Left renal cortex interstitium (tissue), 4 donors: ENCODE data around the gene VSIG10L2. TPM values are rescaled to one million over a fixed set of nuclear protein-coding genes. Genes with fewer than 3 reads are reported as not detected.
"Not testable (repeated sequence)": the region's sequence is repeated elsewhere in the genome, so short reads cannot be mapped to it uniquely, and the experiment has no call there.

Experiments used
- DNase-seq, 4 donors: peaks; one replicate each; pipeline ENCODE4 v3.0.0-alpha.2; 2013; ENCODE audit warnings: low read depth in 4 of 4, low spot score in 2 of 4, missing footprints in 1 of 4
- polyA plus RNA-seq, 4 donors: library from polyadenylated mRNA; unstranded; fragments of 120-200 nt; gene quantifications; one replicate each; pipeline ENCODE4 v1.2.1, GENCODE V29; 2013; ENCODE audit not compliant: insufficient read length in 4 of 4

The VSIG10L2 gene
- polyA plus RNA-seq, 4 donors = not detected

DNA sequence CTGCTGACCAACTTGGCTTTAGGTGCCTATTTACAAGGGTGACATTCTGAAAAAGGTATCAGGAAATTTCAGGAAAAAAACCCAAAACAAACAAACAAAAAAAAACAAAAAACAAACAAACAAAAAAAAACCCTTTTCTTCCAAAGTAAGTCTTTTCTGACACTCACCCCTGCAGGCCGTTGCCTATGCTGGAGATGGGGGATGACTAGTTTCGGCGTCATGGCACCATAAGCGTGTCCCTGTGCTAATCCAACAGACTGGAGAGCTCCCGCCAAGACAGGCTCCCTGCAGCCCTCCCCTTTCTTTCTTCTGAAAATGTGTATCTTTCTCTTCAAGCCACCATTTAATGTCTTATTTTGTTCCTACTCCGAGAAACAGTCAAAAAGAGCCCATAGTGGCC, 13.7 kb downstream of the VSIG10L2 start:
- DNase-seq = no peak

GRCh38 chr11:125959931-125960330, 14.1 kb downstream of the VSIG10L2 start:
- DNase-seq = no peak

GRCh38 chr11:125960771-125961170, 14.9 kb downstream of the VSIG10L2 start:
- no peak for DNase-seq

- no peak for DNase-seq
Measured at GRCh38 chr11:125967515-125967914, 21.7 kb downstream of the VSIG10L2 start.

GRCh38 chr11:125968354-125968753, 22.5 kb downstream of the VSIG10L2 start:
- DNase-seq = no peak

DNA sequence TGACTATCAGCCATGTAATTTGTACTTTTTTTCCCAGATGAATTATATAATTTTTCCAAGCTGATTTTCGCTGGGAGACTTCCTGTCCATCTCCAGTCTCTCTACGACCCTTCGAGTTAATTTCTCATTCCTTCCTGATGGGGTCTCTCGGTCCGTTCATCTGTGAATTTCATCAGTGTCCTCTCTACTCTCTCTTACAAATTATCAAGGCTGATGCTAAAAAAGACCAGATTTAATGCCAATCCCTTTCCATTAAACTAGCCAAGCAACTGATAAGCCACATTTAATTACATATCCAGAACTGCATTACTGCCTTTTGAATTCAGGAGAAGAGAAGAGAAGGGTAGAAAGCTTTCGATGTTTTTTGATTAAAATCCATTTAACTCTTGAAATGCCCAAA, 25.8 kb downstream of the VSIG10L2 start:
- DNase-seq = no peak

- DNase-seq = no peak
Measured at GRCh38 chr11:125974284-125974683, 28.4 kb downstream of the VSIG10L2 start.

GRCh38 chr11:125975634-125976033, 29.8 kb downstream of the VSIG10L2 start:
- DNase-seq = no peak

DNA sequence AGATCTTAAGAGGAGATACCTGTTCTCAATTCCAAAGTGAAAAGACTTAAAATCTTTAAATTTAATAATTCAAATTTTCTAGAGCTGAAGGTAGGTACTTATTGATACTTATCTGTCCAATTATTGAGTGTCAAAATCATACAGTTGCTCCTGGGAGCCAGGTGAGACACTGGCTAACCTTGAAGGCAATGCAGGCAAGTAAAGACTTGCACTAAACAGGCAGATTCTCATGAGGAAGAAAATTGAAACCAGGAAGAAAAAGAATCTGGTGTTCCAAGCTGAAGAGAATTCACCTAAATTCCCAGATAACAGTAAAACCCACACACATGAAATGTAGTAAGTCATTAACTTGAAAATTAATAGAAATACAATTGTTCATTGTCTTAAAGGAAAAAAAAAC, 30.3 kb downstream of the VSIG10L2 start:
- no peak for DNase-seq

DNA sequence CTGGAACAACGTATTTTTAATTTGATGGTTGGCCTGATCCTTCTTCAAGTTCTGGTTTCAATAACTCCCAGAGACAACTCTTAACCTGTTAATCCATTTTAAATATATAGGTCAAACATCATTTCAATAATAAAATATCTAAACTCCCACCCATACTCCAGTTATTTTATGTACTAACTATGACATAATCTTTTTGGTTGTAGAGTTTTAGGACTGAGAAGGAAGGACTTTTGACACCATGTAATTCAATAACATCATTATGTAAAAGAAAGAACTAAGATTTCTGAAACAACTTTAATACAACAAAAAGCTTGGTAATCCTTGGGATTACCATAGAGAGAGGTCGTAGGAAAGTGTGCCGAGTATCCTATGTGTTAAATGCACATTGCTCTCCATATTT, 31.5 kb downstream of the VSIG10L2 start:
- no peak for DNase-seq

DNA sequence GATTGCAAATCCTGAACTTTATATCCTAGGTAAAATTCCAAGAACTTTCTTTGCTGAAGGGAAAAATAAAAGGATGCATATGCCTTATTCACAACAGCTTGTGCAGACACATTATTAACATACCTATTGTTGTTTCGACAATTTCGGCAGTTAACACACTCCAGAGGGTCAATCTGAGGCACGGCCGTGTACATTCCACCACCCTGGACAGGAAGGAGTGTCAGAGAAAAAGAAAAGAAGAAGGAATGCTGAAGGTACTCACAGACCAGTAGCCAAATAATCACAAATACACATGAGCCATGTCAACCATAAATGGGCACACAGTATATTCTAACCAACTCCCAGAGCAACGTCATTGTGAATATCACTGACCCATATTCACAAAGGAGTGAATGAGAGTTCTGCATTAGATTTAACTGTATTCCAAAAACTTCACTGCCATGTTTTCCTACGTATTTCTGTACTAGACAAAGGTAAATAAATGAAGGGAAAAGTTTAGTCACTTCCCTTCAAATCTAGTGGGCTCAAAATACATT, 32.4 kb downstream of the VSIG10L2 start:
- no peak for DNase-seq

GRCh38 chr11:125978778-125979407, 33.0 kb downstream of the VSIG10L2 start:
- DNase-seq = no peak

DNA sequence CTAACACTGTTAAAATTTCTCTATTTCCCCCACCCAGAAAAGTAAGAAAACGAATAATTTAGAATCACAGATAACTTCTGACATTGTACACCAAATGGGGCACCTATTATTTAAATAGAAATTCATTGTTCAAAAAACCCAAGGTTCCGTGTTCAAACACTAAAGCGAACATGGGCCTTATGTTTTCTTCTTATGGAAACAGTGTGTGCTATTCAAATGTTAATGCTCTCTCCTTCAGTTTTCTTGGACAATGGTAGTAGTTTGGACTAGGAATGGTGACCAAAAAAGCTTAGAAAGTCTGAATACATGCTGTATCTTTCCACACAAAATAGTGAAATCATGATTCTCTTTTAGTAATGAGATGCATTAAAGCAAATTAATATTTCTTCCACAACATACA, 33.7 kb downstream of the VSIG10L2 start:
- no peak for DNase-seq

DNA sequence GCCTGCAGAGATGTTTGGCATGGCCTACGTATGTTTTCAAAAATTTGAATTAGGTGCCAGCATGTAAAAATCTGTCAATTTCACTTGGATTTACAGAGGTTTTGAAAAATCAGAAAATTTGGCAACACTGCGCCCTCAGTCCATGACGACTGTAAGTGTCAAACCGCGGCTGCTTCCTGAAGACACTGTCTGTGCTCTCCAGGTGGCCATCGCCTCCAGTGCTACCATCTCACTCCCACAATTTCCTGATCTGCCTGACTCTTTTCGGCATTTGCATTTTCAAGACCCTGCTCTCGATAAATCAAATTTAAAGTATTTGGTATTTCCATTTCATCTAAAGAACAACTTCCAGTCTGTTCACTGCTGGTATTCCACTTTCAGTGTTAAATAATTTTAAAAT, 34.6 kb downstream of the VSIG10L2 start:
- no peak for DNase-seq

DNA sequence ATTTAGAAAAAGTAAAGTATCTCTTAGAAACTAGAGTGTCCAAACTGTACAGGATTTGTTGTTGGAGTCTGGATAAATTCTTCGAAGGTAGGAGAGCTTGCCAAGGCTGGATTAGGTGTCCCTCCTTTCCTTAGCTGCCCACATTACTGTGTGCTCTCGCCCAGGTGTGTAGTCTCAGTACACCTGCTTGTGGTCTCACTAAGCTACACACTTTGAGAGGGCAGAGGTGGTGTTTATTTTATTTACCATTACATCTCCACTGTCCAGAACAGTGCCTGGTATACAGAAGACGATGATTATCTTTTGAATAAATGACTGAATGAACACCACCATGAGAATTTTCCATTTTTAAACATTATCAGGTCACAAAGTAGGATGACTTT, 36.5 kb downstream of the VSIG10L2 start:
- no peak for DNase-seq

DNA sequence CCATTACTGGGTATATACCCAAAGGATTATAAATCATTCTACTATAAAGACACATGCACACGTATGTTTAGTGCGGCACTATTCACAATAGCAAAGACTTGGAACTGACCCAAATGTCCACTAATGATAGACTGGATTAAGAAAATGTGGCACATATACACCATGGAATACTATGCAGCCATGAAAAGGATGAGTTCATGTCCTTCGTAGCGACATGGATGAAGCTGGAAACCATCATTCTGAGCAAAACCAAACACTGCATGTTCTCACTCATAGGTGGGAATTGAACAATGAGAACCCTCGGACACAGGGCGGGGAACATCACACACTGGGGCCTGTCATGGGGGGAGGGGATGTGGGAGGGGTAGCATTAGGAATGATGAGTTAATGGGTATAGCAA, 40.1 kb downstream of the VSIG10L2 start:
- DNase-seq = not testable (repeated sequence)

- no peak for DNase-seq
Measured at GRCh38 chr11:125987066-125987641, 41.3 kb downstream of the VSIG10L2 start.

GRCh38 chr11:125990244-125990643, 44.4 kb downstream of the VSIG10L2 start:
- DNase-seq = no peak

DNA sequence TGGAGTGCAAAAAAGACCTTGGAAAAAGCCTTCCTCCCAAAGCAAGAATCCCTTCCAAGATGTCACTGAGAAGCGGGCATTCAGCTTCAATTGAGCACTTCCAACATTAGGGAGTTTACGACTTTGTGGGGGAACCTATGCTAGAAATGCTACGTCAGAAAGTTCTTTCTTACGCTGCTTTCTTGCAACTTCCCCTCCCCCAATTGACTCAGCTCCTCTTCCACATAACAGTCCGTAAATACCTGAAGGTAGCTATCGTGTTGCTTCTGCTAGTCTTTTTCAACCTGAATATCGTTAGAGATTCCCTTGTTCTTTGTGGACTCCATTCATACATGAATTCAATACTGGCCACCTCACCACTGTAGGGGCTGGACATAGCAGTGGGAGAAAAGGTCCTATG, 47.0 kb downstream of the VSIG10L2 start:
- DNase-seq = no peak

GRCh38 chr11:125994509-125994908, 48.7 kb downstream of the VSIG10L2 start:
- DNase-seq = peak in 3 of 4 donors; percentile 11 to 39 (median 14)

- DNase-seq = no peak
Measured at GRCh38 chr11:125995313-125995712, 49.5 kb downstream of the VSIG10L2 start.

DNA sequence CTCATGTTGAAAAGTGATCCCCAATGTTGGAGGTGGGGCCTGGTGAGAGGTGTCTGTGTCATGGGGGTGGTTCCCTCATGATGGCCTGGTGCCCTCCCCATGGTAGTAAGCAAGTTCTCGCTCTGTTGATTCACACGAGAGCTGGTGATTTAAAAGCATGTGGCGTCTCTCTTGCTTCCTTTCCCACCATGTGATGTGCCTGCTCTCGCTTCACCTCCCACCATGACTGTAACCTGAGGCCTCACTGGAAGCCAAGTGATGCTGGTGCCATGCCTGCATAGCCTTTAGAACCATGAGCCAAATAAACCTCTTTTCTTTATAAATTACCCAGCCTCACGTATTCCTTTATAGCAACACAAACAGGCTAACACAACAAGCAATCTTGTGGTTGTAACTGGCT, 52.4 kb downstream of the VSIG10L2 start:
- no peak for DNase-seq
